Mucosa of descending colon (tissue), 3 donors: Measurements from ENCODE around the gene WRNIP1. TPM values are rescaled to one million over a fixed set of nuclear protein-coding genes. Genes with fewer than 3 reads are reported as not detected.

Experiments
- ATAC-seq: fragments of 200-7000 bp; cut with Tn5 transposase; one replicate; pipeline ENCODE4 v1.9.1; 2020; ENCODE audit warnings: mild to moderate bottlenecking, moderate library complexity
- DNase-seq, 3 donors: peaks; one replicate each; pipeline ENCODE4 v3.0.0-alpha.2; 2020
- H3K36me3 ChIP-seq: fragments of 200-600 bp; one replicate; pipeline ENCODE4 v1.8.0; 2021; ENCODE audit warnings: low read depth, mild to moderate bottlenecking
- H3K4me1 ChIP-seq: fragments of 200-600 bp; one replicate; pipeline ENCODE4 v1.8.0; 2021; ENCODE audit warnings: low read depth, mild to moderate bottlenecking
- H3K4me3 ChIP-seq: fragments of 200-600 bp; one replicate; pipeline ENCODE4 v1.8.0; 2021; ENCODE audit warnings: mild to moderate bottlenecking
- H3K9me3 ChIP-seq: fragments of 200-600 bp; one replicate; pipeline ENCODE4 v1.8.0; 2021; ENCODE audit warnings: mild to moderate bottlenecking
- intact Hi-C, 2 donors: fragments of 100-400 bp; cut with DNase I in 1 of 2; cut with micrococcal nuclease in 1 of 2; formaldehyde crosslinking; loops; one replicate each; pipeline versions ENCODE4 v1.11.0 to v1.11.1; 2022; cut with DNase I, micrococcal nuclease
- total RNA-seq, 3 donors: library from RNA; stranded (reverse); fragmentation: NEBNext Ultra II Directional in 2 of 3; extraction: Animal tissue kit (Norgen Biotek cat#: 25700) in 2 of 3; gene quantifications; one replicate each; pipeline versions ENCODE4 v1.2.1 to v1.2.4, GENCODE V29; 2021 to 2023
- TF ChIP-seq, protein P1 (sequence below): fragments of 200-600 bp; IDR thresholded peaks from one replicate; pipeline ENCODE4 v1.8.0; 2022; ENCODE audit warnings: antibody characterized with exemption, mild to moderate bottlenecking
- donor health status: DM: no; HTN: no; CAD: no; lungs with moderate emphysema.
- donor health status: DM: no; HTN: no; CAD: no.
- donor health status: DM: no; HTN: yes; CAD: no.

WRNIP1 gene
- total RNA-seq, 3 donors from 2014 or later: 39.0 to 41.1 (median 39.7) TPM

GRCh38 chr6:2752477-2753109, 12.6 kb upstream of the WRNIP1 start:
- Histone ChIP-seq H3K9me3 (no peaks in the 10 kb centered on the region), H3K36me3 (no peaks in the 10 kb centered on the region), H3K4me1 (no peaks in the 10 kb centered on the region), H3K4me3 (no peak overlapping the region)
- intact Hi-C loops: loop anchor here in 1 of 2 donors (10.0 kb wide), 1 partner anchor 1158 kb away; no protein-coding TSS in a partner anchor
- ATAC-seq (no peak), DNase-seq (no peak)
- TF ChIP-seq, protein P1, sequence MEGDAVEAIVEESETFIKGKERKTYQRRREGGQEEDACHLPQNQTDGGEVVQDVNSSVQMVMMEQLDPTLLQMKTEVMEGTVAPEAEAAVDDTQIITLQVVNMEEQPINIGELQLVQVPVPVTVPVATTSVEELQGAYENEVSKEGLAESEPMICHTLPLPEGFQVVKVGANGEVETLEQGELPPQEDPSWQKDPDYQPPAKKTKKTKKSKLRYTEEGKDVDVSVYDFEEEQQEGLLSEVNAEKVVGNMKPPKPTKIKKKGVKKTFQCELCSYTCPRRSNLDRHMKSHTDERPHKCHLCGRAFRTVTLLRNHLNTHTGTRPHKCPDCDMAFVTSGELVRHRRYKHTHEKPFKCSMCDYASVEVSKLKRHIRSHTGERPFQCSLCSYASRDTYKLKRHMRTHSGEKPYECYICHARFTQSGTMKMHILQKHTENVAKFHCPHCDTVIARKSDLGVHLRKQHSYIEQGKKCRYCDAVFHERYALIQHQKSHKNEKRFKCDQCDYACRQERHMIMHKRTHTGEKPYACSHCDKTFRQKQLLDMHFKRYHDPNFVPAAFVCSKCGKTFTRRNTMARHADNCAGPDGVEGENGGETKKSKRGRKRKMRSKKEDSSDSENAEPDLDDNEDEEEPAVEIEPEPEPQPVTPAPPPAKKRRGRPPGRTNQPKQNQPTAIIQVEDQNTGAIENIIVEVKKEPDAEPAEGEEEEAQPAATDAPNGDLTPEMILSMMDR: no peak

- Histone ChIP-seq H3K9me3 (no peaks in the 10 kb centered on the region), H3K36me3 (no peaks in the 10 kb centered on the region), H3K4me1 (no peaks in the 10 kb centered on the region), H3K4me3 (no peak overlapping the region)
- intact Hi-C loops: loop anchor here in 1 of 2 donors (10.0 kb wide), 1 partner anchor 1158 kb away; no protein-coding TSS in a partner anchor
- ATAC-seq (no peak), DNase-seq (no peak)
- TF ChIP-seq, protein P1: no peak
Observed at GRCh38 chr6:2753110-2753489, 12.1 kb upstream of the WRNIP1 start.

- Histone ChIP-seq H3K4me1 (no peaks in the 10 kb centered on the region), H3K4me3 (no peak overlapping the region), H3K36me3 (no peaks in the 10 kb centered on the region), H3K9me3 (no peaks in the 10 kb centered on the region)
- intact Hi-C loops: loop anchor here in 1 of 2 donors (10.0 kb wide), 1 partner anchor 1159 kb away; no protein-coding TSS in a partner anchor
- no peak for DNase-seq
- ATAC-seq: no peak
- TF ChIP-seq, protein P1: no peak
Observed at GRCh38 chr6:2753743-2754142, 11.4 kb upstream of the WRNIP1 start.

- ATAC-seq (no peak), DNase-seq (no peak)
- intact Hi-C loops: loop anchor here in 1 of 2 donors (10.0 kb wide), 1 partner anchor 1160 kb away; no protein-coding TSS in a partner anchor
- H3K9me3 ChIP-seq: no peaks in the 10 kb centered on the region
- no peaks in the 10 kb centered on the region for H3K4me1 ChIP-seq
- TF ChIP-seq, protein P1: no peak
- H3K4me3 ChIP-seq: no peak overlapping the region
- H3K36me3 ChIP-seq: no peaks in the 10 kb centered on the region
Observed at GRCh38 chr6:2754393-2754792, 10.8 kb upstream of the WRNIP1 start.

DNA sequence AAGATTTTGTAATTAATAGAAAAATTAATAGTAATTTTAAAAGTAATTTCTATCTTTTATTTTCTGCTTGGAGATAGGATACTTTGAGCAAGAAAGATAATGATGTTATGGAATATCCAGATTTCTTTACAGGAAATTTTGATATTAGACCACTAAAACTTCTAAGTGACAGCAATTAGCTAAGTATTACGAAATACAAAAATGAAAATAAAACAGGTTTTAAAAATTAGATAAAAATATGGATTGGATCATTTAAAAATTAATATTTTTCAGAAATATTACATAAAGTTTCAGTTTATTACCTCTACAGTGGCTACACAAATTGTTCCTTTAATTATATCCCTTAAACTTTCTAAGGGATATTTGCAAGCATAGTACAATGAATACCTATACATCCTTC, 10.3 kb upstream of the WRNIP1 start:
- H3K4me1 ChIP-seq: no peaks in the 10 kb centered on the region
- no peaks in the 10 kb centered on the region for H3K9me3 ChIP-seq
- no peak overlapping the region for H3K4me3 ChIP-seq
- no peaks in the 10 kb centered on the region for H3K36me3 ChIP-seq
- intact Hi-C loops: loop anchor here in 1 of 2 donors (10.0 kb wide), 1 partner anchor 1160 kb away; no protein-coding TSS in a partner anchor
- DNase-seq (no peak), ATAC-seq (no peak)
- TF ChIP-seq, protein P1: no peak
